GM12878 (cell line): ENCODE measurements around the gene GAB1. TPM values are rescaled to one million over a fixed set of nuclear protein-coding genes. Genes with fewer than 3 reads are reported as not detected.
A peak's percentile ranks its signal among the peaks of the same experiment; 100 is the strongest.

Experiments used
- ATAC-seq: fragments of 200-7000 bp; cut with Tn5 transposase; 3 replicates; pipeline ENCODE4 v1.9.1; 2020; ENCODE audit warnings: mild to moderate bottlenecking, moderate library complexity
- BruUV-seq: library from RNA; stranded (reverse); fragments of 400-500 nt; replicated peaks from 2 replicates; lab custom pipeline; 2021; lab: Mats Ljungman, UMichigan
- CTCF ChIA-PET: fragments of 300-600 bp; sonication (Branson Sonifier 250); formaldehyde crosslinking; extraction: SDS; loops from one replicate; lab custom pipeline; 2021; ENCODE audit warnings: inconsistent platforms; lab: Yijun Ruan, JAX
- POLR2A ChIA-PET: fragments of 350-600 bp; formaldehyde crosslinking; extraction: SDS; loops from one replicate; lab custom pipeline; 2021; ENCODE audit warnings: inconsistent platforms; lab: Charles Lee
- RAD21 ChIA-PET: fragments of 300-600 bp; sonication (Branson Sonifier 250); formaldehyde crosslinking; loops from one replicate; lab custom pipeline; 2023; ENCODE audit warnings: antibody characterized with exemption; ENCODE audit not compliant: unreplicated experiment; lab: Charles Lee
- SMC1A ChIA-PET: fragments of 300-600 bp; sonication (Branson Sonifier 250); formaldehyde crosslinking; loops from one replicate; lab custom pipeline; 2023; ENCODE audit not compliant: unreplicated experiment, uncharacterized antibody; lab: Charles Lee
- DNase-seq: peaks from one replicate; pipeline ENCODE4 v3.0.0-alpha.2; 2011; ENCODE audit warnings: low read depth, low spot score
- FAIRE-seq: peaks from 3 replicates; lab custom pipeline; 2011; peaks lifted over from hg19 to GRCh38; lab: Jason Lieb, UNC
- H2AFZ ChIP-seq: 2 replicates; pipeline ENCODE4 v1.6.0; 2011; ENCODE audit warnings: low read depth, low read length, control low read depth; ENCODE audit not compliant: control insufficient read depth
- H3K27ac ChIP-seq: 2 replicates; pipeline ENCODE4 v1.5.1; 2011; ENCODE audit warnings: control low read depth; ENCODE audit not compliant: control insufficient read depth, insufficient read depth
- H3K27me3 ChIP-seq, 2 experiments: replicated peaks in 1 of 2; 2 replicates each; pipeline versions ENCODE4 v1.6.0 to v1.6.1; 2011; ENCODE audit warnings: low read length in 1 of 2; ENCODE audit not compliant: control insufficient read depth in 2 of 2, insufficient read depth in 2 of 2
- H3K36me3 ChIP-seq, 2 experiments: 2 replicates each; pipeline ENCODE4 v1.5.1; 2011; ENCODE audit warnings: low read length in 1 of 2; ENCODE audit not compliant: control insufficient read depth in 2 of 2, insufficient read depth in 2 of 2
- H3K4me1 ChIP-seq: 2 replicates; pipeline ENCODE4 v1.6.1; 2011; ENCODE audit warnings: mild to moderate bottlenecking, low read length, moderate library complexity, mixed read lengths; ENCODE audit not compliant: control insufficient read depth, insufficient read depth
- H3K4me2 ChIP-seq: 2 replicates; pipeline ENCODE4 v1.6.0; 2011; ENCODE audit warnings: control low read depth; ENCODE audit not compliant: control insufficient read depth, insufficient read depth
- H3K4me3 ChIP-seq: fragments of 200-600 bp; sonication (generic); 2 replicates; pipeline ENCODE4 v1.5.1; 2016
- H3K79me2 ChIP-seq: 2 replicates; pipeline ENCODE4 v1.6.0; 2011; ENCODE audit warnings: low read length; ENCODE audit not compliant: control insufficient read depth, insufficient read depth
- H3K9ac ChIP-seq: 2 replicates; pipeline ENCODE4 v1.8.0; 2011; ENCODE audit warnings: low read length, control low read depth, mixed read lengths; ENCODE audit not compliant: control insufficient read depth, insufficient read depth
- H3K9me3 ChIP-seq: replicated peaks from 3 replicates; pipeline ENCODE4 v1.5.1; 2011; ENCODE audit warnings: mild to moderate bottlenecking, low read length; ENCODE audit not compliant: control insufficient read depth, insufficient read depth
- H4K20me1 ChIP-seq: 2 replicates; pipeline ENCODE4 v1.6.0; 2011; ENCODE audit not compliant: control insufficient read depth, insufficient read depth
- ASH2L ChIP-seq: fragments of 300-600, 200-600 bp; sonication (generic); IDR thresholded peaks from 2 replicates; pipeline ENCODE4 v1.6.1; 2017; ENCODE audit warnings: low read depth, mild to moderate bottlenecking, borderline replicate concordance
- ATF3 ChIP-seq: IDR thresholded peaks from 2 replicates; pipeline ENCODE4 v1.6.1; 2011; ENCODE audit warnings: low read depth, mild to moderate bottlenecking, low read length, moderate library complexity, borderline replicate concordance; ENCODE audit errors: extremely low read depth
- CHD2 ChIP-seq: IDR thresholded peaks from 2 replicates; pipeline ENCODE4 v1.6.1; 2011; ENCODE audit warnings: low read depth, low read length, improper control_type of control experiment, borderline replicate concordance
- E4F1 ChIP-seq: fragments of 450-650 bp; IDR thresholded peaks from 2 replicates; pipeline ENCODE4 v1.6.1; 2018; ENCODE audit warnings: borderline replicate concordance, mild to moderate bottlenecking; ENCODE audit not compliant: partially characterized antibody
- EED ChIP-seq: sonication (generic); IDR thresholded peaks from 2 replicates; pipeline ENCODE4 v1.6.1; 2016; ENCODE audit warnings: antibody characterized with exemption, low read depth
- HDAC2 ChIP-seq: fragments of 200-600 bp; sonication (generic); IDR thresholded peaks from 2 replicates; pipeline ENCODE4 v1.6.1; 2017
- MEF2B ChIP-seq: fragments of 450-650 bp; IDR thresholded peaks from 2 replicates; pipeline ENCODE4 v1.6.1; 2018; ENCODE audit warnings: mild to moderate bottlenecking, moderate library complexity; ENCODE audit not compliant: partially characterized antibody, poor library complexity, severe bottlenecking
- MXI1 ChIP-seq: fragments of 150-350 bp; IDR thresholded peaks from 2 replicates; pipeline ENCODE4 v1.6.1; 2011; ENCODE audit warnings: low read depth, mild to moderate bottlenecking, inconsistent platforms, low read length, improper control_type of control experiment
- NR2C1 ChIP-seq: fragments of 450-650 bp; IDR thresholded peaks from 2 replicates; pipeline ENCODE4 v1.6.1; 2017; ENCODE audit warnings: antibody characterized with exemption, mild to moderate bottlenecking, moderate library complexity
- NR2F1 ChIP-seq: fragments of 450-650 bp; conservative IDR thresholded peaks from 2 replicates; pipeline ENCODE4 v1.6.1; 2017; ENCODE audit warnings: mild to moderate bottlenecking
- PML ChIP-seq: IDR thresholded peaks from 2 replicates; pipeline ENCODE4 v1.6.1; 2012; ENCODE audit warnings: low read length, inconsistent platforms
- POU2F2 ChIP-seq: IDR thresholded peaks from 3 replicates; pipeline ENCODE4 v1.6.1; 2011; ENCODE audit warnings: low read depth, mild to moderate bottlenecking, low read length, borderline replicate concordance
- TCF12 ChIP-seq: IDR thresholded peaks from 2 replicates; pipeline ENCODE4 v1.6.1; 2011; ENCODE audit warnings: low read depth, mild to moderate bottlenecking, low read length
- ZBED1 ChIP-seq: IDR thresholded peaks from 2 replicates; pipeline ENCODE4 v1.6.1; 2016; ENCODE audit warnings: borderline replicate concordance
- WGBS: methylation state at CpG from one replicate; pipeline ENCODE4 v1.1.6; 2016; ENCODE audit warnings: low lambda C conversion rate; ENCODE audit not compliant: insufficient replicate concordance, insufficient coverage; ENCODE audit errors: missing lambda C conversion rate; 5-methylcytosine and 5-hydroxymethylcytosine counted together
- in situ Hi-C: fragments of 300-500 bp; cut with MboI; formaldehyde crosslinking; loops from 9 replicates; pipeline ENCODE4 v1.14.3; 2018; ENCODE audit warnings: mixed read lengths
- intact Hi-C: fragments of 100-400 bp; cut with micrococcal nuclease; formaldehyde crosslinking; loops from one replicate; pipeline ENCODE4 v1.14.2; 2022; ENCODE audit not compliant: unreplicated experiment
- polyA plus RNA-seq, 11 experiments: library from polyadenylated mRNA; depleted of rRNA in 4 of 11; unstranded in 6 of 11; stranded (reverse) in 5 of 11; fragments of >200 nt; fragmentation: Nextera tagmentation in 4 of 11; fragmentation: Illumina TruSeq in 1 of 11; extraction: Ambion mirVana in 4 of 11; extraction: Trizol in 1 of 11; gene quantifications; 1 replicate in 1 of 11; 2 replicates in 10 of 11; pipeline versions ENCODE4 v1.2.1 to v1.2.3, GENCODE V29; 2011 to 2016; ENCODE audit warnings: inconsistent platforms in 2 of 11, missing spikeins in 2 of 11, low read depth in 1 of 11
- total RNA-seq, 4 experiments: library from RNA; depleted of rRNA in 3 of 4; stranded (reverse); fragments of >200 nt in 3 of 4; fragmentation: Illumina TruSeq in 1 of 4; extraction: Trizol in 1 of 4; gene quantifications; 2 replicates each; pipeline versions ENCODE4 v1.2.1 to v1.2.3, GENCODE V29; 2013 to 2021
- TF ChIP-seq, protein P1 (sequence below): fragments of 450-650 bp; IDR thresholded peaks from 2 replicates; pipeline ENCODE4 v1.6.1; 2017; ENCODE audit warnings: mild to moderate bottlenecking, moderate library complexity

The GAB1 gene
- total and polyA plus RNA-seq, 10 of the 15 experiments (the other 5 are each of a cell fraction or from before 2014, with no cell fraction given), result 0.37 to 5.3 (median 3.2) TPM

- ATAC-seq (peak; percentile 83), DNase-seq (no peak), FAIRE-seq (peak; percentile 64)
- ChIA-PET RAD21 (interaction anchor here (0.6 to 4.9 kb wide), 8 partner anchors 8 to 59 kb away, joined by 3 to 61 read pairs (median 5); partner anchors contain the start of gene GAB1), CTCF (interaction anchor here (0.8 to 9.1 kb wide), 7 partner anchors 8 to 26 kb away, joined by 3 to 76 read pairs (median 8); partner anchors contain the start of gene GAB1), POLR2A (interaction anchor here (0.7 to 10.0 kb wide), 6 partner anchors 18 to 154 kb away, joined by 3 to 94 read pairs (median 5); partner anchors contain the start of genes GAB1 and SMARCA5), SMC1A (interaction anchor here (0.6 to 4.2 kb wide), 10 partner anchors 10 to 223 kb away, joined by 3 to 55 read pairs (median 7); partner anchors contain the start of gene GAB1)
- peaks cover 21% of the 10 kb centered on the region for H3K4me1 ChIP-seq
- intact Hi-C loops, result loop anchor here (2.0 to 5.0 kb wide), 2 partner anchors 22 to 172 kb away; partner anchors contain the start of gene GAB1
- H3K4me2 ChIP-seq, result peak overlapping the region; percentile 72
- no peaks in the 10 kb centered on the region for H4K20me1 ChIP-seq
- H3K27me3 ChIP-seq, result no peaks in the 10 kb centered on the region
- peak overlapping the region; percentile 76 for H2AFZ ChIP-seq
- no peak overlapping the region for H3K4me3 ChIP-seq
- no TSS peak for BruUV-seq
- H3K79me2 ChIP-seq, result no peaks in the 10 kb centered on the region
- no peaks in the 10 kb centered on the region for H3K36me3 ChIP-seq
- peak overlapping the region; percentile 66 for H3K27ac ChIP-seq
- H3K9me3 ChIP-seq, result no peaks in the 10 kb centered on the region
- WGBS, result 12% methylated on average over 6 of the region's 6 CpGs
- in situ Hi-C loops, result no loop called here
- H3K9ac ChIP-seq, result no peak overlapping the region; the same call in 1 of the 2 replicates
- TF ChIP-seq TCF12 (peak; percentile 84), NR2C1 (0 out of 2 replicates have a peak, but pooled peaks have one; percentile 15), POU2F2 (0 out of 3 replicates have a peak, but pooled peaks have one; percentile 42), HDAC2 (no peak), MEF2B (peak; percentile 56), PML (peak; percentile 45; the same call in 1 of the 2 replicates), MXI1 (peak; percentile 40; the same call in 1 of the 2 replicates), ATF3 (no peak), NR2F1 (peak; percentile 62), EED (peak; percentile 53), ZBED1 (peak; percentile 54; the same call in 1 of the 2 replicates), ASH2L (no peak), E4F1 (peak; percentile 77), CHD2 (peak; percentile 60; the same call in 1 of the 2 replicates)
- TF ChIP-seq, protein P1, sequence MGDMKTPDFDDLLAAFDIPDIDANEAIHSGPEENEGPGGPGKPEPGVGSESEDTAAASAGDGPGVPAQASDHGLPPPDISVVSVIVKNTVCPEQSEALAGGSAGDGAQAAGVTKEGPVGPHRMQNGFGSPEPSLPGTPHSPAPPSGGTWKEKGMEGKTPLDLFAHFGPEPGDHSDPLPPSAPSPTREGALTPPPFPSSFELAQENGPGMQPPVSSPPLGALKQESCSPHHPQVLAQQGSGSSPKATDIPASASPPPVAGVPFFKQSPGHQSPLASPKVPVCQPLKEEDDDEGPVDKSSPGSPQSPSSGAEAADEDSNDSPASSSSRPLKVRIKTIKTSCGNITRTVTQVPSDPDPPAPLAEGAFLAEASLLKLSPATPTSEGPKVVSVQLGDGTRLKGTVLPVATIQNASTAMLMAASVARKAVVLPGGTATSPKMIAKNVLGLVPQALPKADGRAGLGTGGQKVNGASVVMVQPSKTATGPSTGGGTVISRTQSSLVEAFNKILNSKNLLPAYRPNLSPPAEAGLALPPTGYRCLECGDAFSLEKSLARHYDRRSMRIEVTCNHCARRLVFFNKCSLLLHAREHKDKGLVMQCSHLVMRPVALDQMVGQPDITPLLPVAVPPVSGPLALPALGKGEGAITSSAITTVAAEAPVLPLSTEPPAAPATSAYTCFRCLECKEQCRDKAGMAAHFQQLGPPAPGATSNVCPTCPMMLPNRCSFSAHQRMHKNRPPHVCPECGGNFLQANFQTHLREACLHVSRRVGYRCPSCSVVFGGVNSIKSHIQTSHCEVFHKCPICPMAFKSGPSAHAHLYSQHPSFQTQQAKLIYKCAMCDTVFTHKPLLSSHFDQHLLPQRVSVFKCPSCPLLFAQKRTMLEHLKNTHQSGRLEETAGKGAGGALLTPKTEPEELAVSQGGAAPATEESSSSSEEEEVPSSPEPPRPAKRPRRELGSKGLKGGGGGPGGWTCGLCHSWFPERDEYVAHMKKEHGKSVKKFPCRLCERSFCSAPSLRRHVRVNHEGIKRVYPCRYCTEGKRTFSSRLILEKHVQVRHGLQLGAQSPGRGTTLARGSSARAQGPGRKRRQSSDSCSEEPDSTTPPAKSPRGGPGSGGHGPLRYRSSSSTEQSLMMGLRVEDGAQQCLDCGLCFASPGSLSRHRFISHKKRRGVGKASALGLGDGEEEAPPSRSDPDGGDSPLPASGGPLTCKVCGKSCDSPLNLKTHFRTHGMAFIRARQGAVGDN, result 0 out of 2 replicates have a peak, but pooled peaks have one; percentile 71
These were observed 22.4 kb downstream of the GAB1 start for GRCh38 chr4:143358923-143359643.
